Transverse colon (tissue), 4 donors: ENCODE results near the gene GRIK4. TPM values are rescaled to one million over a fixed set of nuclear protein-coding genes. Genes with fewer than 3 reads are reported as not detected.

Experiments used
- DNase-seq: peaks from one replicate; pipeline ENCODE4 v3.0.0-alpha.2; 2019
- H3K27ac ChIP-seq, 4 donors: fragments of 200-600 bp; sonication (generic); 2 replicates each; pipeline ENCODE4 v1.5.1; 2016 to 2018; ENCODE audit warnings: inconsistent platforms in 4 of 4
- H3K27me3 ChIP-seq: fragments of 200-600 bp; sonication (generic); 2 replicates; pipeline ENCODE4 v1.5.1; 2017; ENCODE audit warnings: inconsistent platforms
- H3K36me3 ChIP-seq, 4 donors: fragments of 200-600 bp; sonication (generic); 2 replicates each; pipeline ENCODE4 v1.5.1; 2017 to 2019; ENCODE audit warnings: inconsistent platforms in 4 of 4
- H3K4me1 ChIP-seq, 4 donors: fragments of 200-600 bp; sonication (generic); 2 replicates each; pipeline ENCODE4 v1.5.1; 2017 to 2020; ENCODE audit warnings: inconsistent platforms in 4 of 4
- H3K4me3 ChIP-seq, 4 donors: fragments of 200-600 bp; sonication (generic); 1 replicate in 1 of 4; 2 replicates in 3 of 4; pipeline versions ENCODE4 v1.5.1 to v1.6.1; 2017 to 2019; ENCODE audit warnings: inconsistent platforms in 4 of 4
- H3K9me3 ChIP-seq, 2 donors: fragments of 200-600 bp; sonication (generic); 2 replicates each; pipeline ENCODE4 v1.5.1; 2017 to 2019; ENCODE audit warnings: inconsistent platforms in 2 of 2
- CTCF ChIP-seq, 5 experiments: fragments of 200-600 bp in 3 of 5; fragments of 450-650 bp in 2 of 5; sonication (generic) in 3 of 5; IDR thresholded peaks; 1 replicate in 2 of 5; 2 replicates in 3 of 5; pipeline ENCODE4 v1.5.1; 2016 to 2017; ENCODE audit warnings: antibody characterized with exemption in 5 of 5, inconsistent platforms in 3 of 5, mild to moderate bottlenecking in 2 of 5, moderate library complexity in 1 of 5
- EP300 ChIP-seq: sonication (generic); formaldehyde crosslinking; IDR thresholded peaks from one replicate; pipeline ENCODE4 v1.6.1; 2017; ENCODE audit warnings: antibody characterized with exemption, low read depth
- POLR2A ChIP-seq: fragments of 450-650 bp; IDR thresholded peaks from one replicate; pipeline ENCODE4 v1.6.1; 2016; ENCODE audit warnings: antibody characterized with exemption, mild to moderate bottlenecking, moderate library complexity
- POLR2AphosphoS5 ChIP-seq, 3 donors: sonication (generic); formaldehyde crosslinking; IDR thresholded peaks; one replicate each; pipeline ENCODE4 v1.6.1; 2016; ENCODE audit warnings: antibody characterized with exemption in 3 of 3
- WGBS, 2 donors: methylation state at CpG; one replicate each; pipeline ENCODE4 v1.1.5; 2018; ENCODE audit warnings: low coverage in 1 of 2; 5-methylcytosine and 5-hydroxymethylcytosine counted together
- in situ Hi-C, 4 donors: fragments of 200-750 bp; cut with MboI; loops; one replicate each; pipeline versions ENCODE4 v1.15.0 to v1.15.1; 2017; ENCODE audit warnings: low sequenced_read_pairs in 3 of 4, low pct_ligation_motif_present in 1 of 4, low pct_unique_long_range_greater_than_20kb in 1 of 4
- intact Hi-C: fragments of 100-400 bp; cut with DNase I; formaldehyde crosslinking; loops from one replicate; pipeline ENCODE4 v1.15.1; 2023; ENCODE audit warnings: low total_unique reads
- total RNA-seq, 4 donors: library from RNA; depleted of rRNA; stranded (reverse); fragments of >200 nt; gene quantifications; one replicate each; pipeline ENCODE4 v1.1.0, GENCODE V29; 2016

The GRIK4 gene
- total RNA-seq, 4 donors from 2014 or later, result 2.6 TPM; not detected in 3

GRCh38 chr11:120912504-120912903, 401.0 kb downstream of the GRIK4 start:
- 44 to 58% methylated on average over 5 of the region's 5 CpGs for WGBS, 2 donors
- Histone ChIP-seq H3K27ac (no peak overlapping the region), H3K9me3 (no peaks in the 10 kb centered on the region), H3K4me1 (no peaks in the 10 kb centered on the region), H3K36me3 (no peaks in the 10 kb centered on the region), H3K4me3 (no peak overlapping the region), H3K27me3 (no peaks in the 10 kb centered on the region)
- DNase-seq, result no peak
- TF ChIP-seq POLR2AphosphoS5 (IDR thresholded peaks at IDR 0.05) (no peak), POLR2A (no peak), CTCF (IDR thresholded peaks at IDR 0.05) (no peak), EP300 (no peak)
- in situ Hi-C loops, result no loop called here
- intact Hi-C loops, result no loop called here

DNA sequence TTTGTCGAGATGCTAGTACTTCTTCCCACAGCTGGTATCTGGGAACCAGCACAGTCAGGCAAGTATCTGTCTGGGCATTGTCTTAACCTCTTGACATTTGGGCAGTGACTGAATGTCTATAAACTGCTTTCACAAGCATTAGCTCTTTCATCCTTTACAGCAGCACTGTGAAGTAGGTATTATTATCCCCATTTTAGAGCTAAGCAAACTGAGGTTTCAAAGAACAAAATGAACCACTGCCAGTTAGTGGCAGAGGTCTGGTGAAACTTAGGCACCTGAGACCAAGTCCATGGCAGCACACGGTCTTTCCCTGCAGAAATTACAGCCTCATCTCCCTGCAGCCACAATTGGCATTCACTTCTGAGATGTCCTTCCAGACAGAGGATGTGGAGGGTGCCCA, 401.4 kb downstream of the GRIK4 start:
- no peaks in the 10 kb centered on the region for H3K4me1 ChIP-seq
- H3K27ac ChIP-seq, result no peak overlapping the region
- 60 to 83% methylated on average over 1 to 2 of the region's 2 CpGs for WGBS, 2 donors
- H3K36me3 ChIP-seq, result no peaks in the 10 kb centered on the region
- H3K9me3 ChIP-seq, result no peaks in the 10 kb centered on the region
- no peak overlapping the region for H3K4me3 ChIP-seq
- intact Hi-C loops (no loop called here), in situ Hi-C loops (no loop called here)
- TF ChIP-seq POLR2AphosphoS5 (IDR thresholded peaks at IDR 0.05) (no peak), CTCF (IDR thresholded peaks at IDR 0.05) (no peak), POLR2A (no peak)
- H3K27me3 ChIP-seq, result no peaks in the 10 kb centered on the region
- DNase-seq, result no peak

- Histone ChIP-seq H3K4me3 (no peak overlapping the region), H3K36me3 (no peaks in the 10 kb centered on the region), H3K27ac (no peak overlapping the region), H3K9me3 (no peaks in the 10 kb centered on the region), H3K27me3 (no peaks in the 10 kb centered on the region), H3K4me1 (no peaks in the 10 kb centered on the region)
- 69 to 83% methylated on average over 5 of the region's 5 CpGs for WGBS, 2 donors
- no peak for DNase-seq
- in situ Hi-C loops, result no loop called here
- TF ChIP-seq EP300, result no peak
- no peak for TF ChIP-seq CTCF (IDR thresholded peaks at IDR 0.05)
- TF ChIP-seq POLR2AphosphoS5 (IDR thresholded peaks at IDR 0.05), result no peak
- TF ChIP-seq POLR2A, result no peak
- intact Hi-C loops, result no loop called here
Observed at GRCh38 chr11:120914021-120914420, 402.5 kb downstream of the GRIK4 start.

DNA sequence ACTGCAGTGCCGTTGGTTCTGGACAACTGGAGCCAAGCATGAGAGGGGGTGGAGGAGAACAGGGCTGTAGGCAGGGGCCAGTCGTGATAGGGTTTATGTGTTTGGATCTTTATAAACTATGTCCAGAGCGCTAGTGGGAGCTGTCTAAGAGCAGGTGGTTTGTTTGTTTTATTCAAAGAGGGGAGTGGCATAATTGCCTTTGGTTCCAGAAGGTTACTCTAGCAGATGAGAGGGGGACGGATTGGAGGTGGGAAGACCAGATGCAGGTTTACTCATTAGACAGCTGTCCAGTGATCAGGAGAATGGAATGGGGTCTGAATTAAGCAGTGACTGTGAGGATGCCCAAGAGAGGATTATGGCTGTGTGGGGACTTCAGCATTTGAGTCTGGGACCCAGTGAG, 403.1 kb downstream of the GRIK4 start:
- no peak for DNase-seq
- TF ChIP-seq POLR2A, result no peak
- no peak for TF ChIP-seq EP300
- TF ChIP-seq CTCF (IDR thresholded peaks at IDR 0.05), result no peak
- TF ChIP-seq POLR2AphosphoS5 (IDR thresholded peaks at IDR 0.05), result no peak
- Histone ChIP-seq H3K4me3 (no peak overlapping the region), H3K27me3 (no peaks in the 10 kb centered on the region), H3K9me3 (no peaks in the 10 kb centered on the region), H3K4me1 (no peaks in the 10 kb centered on the region), H3K27ac (no peak overlapping the region), H3K36me3 (no peaks in the 10 kb centered on the region)
- intact Hi-C loops, result no loop called here
- 13 to 38% methylated on average over 3 to 4 of the region's 4 CpGs for WGBS, 2 donors
- in situ Hi-C loops, result no loop called here
